Cardiac muscle cell (in vitro differentiated cells and primary cell): Measurements from ENCODE around the gene GK2. TPM values are rescaled to one million over a fixed set of nuclear protein-coding genes. Genes with fewer than 3 reads are reported as not detected.

Experiments used
- DNase-seq, 2 donors: peaks; one replicate each; pipeline versions ENCODE4 v3.0.0 to v3.0.0-alpha.2; 2010 to 2017; ENCODE audit warnings: low read depth in 1 of 2, low spot score in 1 of 2
- H3K27ac ChIP-seq: fragments of 200-600 bp; sonication (generic); 2 replicates; pipeline ENCODE4 v1.5.1; 2016
- H3K27me3 ChIP-seq: fragments of 200-600 bp; sonication (generic); 2 replicates; pipeline ENCODE4 v1.6.0; 2016; ENCODE audit warnings: control low read depth
- H3K36me3 ChIP-seq: fragments of 200-600 bp; sonication (generic); 2 replicates; pipeline ENCODE4 v1.5.1; 2016; ENCODE audit warnings: control low read depth
- H3K4me1 ChIP-seq: fragments of 200-600 bp; sonication (generic); 2 replicates; pipeline ENCODE4 v1.8.1; 2017; ENCODE audit warnings: low read depth, mild to moderate bottlenecking, mixed run types
- H3K4me3 ChIP-seq: fragments of 200-600 bp; sonication (generic); 2 replicates; pipeline ENCODE4 v1.5.1; 2016; ENCODE audit warnings: mild to moderate bottlenecking
- H3K9me3 ChIP-seq: fragments of 200-600 bp; sonication (generic); 2 replicates; pipeline ENCODE4 v1.5.1; 2017; ENCODE audit warnings: low read depth, mild to moderate bottlenecking, control low read depth
- polyA plus RNA-seq: library from polyadenylated mRNA; unstranded; fragments of >200 nt; fragmentation: Nextera tagmentation; extraction: Ambion mirVana; gene quantifications from 2 replicates; pipeline ENCODE4 v1.2.1, GENCODE V29; 2016
- total RNA-seq: library from RNA; depleted of rRNA; stranded (reverse); fragments of >200 nt; gene quantifications from 2 replicates; pipeline ENCODE4 v1.2.3, GENCODE V29; 2016
- TF ChIP-seq, protein P1 (sequence below): IDR thresholded peaks from 2 replicates; pipeline ENCODE4 v1.5.1; 2012; ENCODE audit warnings: low read depth, mild to moderate bottlenecking, low read length

Gene GK2
- total RNA-seq (not detected in 2 replicates), polyA plus RNA-seq (not detected in 2 replicates)

DNA sequence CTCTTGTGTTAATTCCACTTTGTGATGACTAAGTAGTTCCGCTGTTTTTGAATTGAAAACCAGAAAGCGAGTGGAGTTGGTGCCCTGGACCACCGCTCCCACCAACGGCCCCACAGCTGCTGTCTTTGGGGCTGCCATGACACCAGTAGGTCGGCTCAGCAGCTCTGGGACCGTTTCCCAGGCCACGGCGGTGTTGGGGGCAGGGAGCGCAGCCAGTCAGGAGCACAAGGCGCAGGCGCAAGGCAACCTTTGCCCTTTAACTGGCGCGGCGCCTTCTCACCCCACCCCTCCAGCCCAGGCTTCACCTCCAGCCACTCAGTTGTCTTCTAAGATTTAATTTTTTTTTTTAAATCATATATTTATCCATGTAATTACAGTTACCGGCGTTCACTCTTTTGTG, at the start of gene GK2:
Gene GK2 (minus strand): TSS at position 166 of the 400 bp plus-strand sequence. CDS start 28 bp downstream, at position 138.
- Histone ChIP-seq H3K4me3 (no peak within 1 kb of the TSS), H3K36me3 (no peaks in the 10 kb centered on the region), H3K9me3 (no peaks in the 10 kb centered on the region), H3K27ac (no peak within 1 kb of the TSS), H3K4me1 (no peaks in the 10 kb centered on the region), H3K27me3 (no peaks in the 10 kb centered on the region)
- DNase-seq = no peak
- TF ChIP-seq, protein P1, sequence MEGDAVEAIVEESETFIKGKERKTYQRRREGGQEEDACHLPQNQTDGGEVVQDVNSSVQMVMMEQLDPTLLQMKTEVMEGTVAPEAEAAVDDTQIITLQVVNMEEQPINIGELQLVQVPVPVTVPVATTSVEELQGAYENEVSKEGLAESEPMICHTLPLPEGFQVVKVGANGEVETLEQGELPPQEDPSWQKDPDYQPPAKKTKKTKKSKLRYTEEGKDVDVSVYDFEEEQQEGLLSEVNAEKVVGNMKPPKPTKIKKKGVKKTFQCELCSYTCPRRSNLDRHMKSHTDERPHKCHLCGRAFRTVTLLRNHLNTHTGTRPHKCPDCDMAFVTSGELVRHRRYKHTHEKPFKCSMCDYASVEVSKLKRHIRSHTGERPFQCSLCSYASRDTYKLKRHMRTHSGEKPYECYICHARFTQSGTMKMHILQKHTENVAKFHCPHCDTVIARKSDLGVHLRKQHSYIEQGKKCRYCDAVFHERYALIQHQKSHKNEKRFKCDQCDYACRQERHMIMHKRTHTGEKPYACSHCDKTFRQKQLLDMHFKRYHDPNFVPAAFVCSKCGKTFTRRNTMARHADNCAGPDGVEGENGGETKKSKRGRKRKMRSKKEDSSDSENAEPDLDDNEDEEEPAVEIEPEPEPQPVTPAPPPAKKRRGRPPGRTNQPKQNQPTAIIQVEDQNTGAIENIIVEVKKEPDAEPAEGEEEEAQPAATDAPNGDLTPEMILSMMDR = no peak

DNA sequence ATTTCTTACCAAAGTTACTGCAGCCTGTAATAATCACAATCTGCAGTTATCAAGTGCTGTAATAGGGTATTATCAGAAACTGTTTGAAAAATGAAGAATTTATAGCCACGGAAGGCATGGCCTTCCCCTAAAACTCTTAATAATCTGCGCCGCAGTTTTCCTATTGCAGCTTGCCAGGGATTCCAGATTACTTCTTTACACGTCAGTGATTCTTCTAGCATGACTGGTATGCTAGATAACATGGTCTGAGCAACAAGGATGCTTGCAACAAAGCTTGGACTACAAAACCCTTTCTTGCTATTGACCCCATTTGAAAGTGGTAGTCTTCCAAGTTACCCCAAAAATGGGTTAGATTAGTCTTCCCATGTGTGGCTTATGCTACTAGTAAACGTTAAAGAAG, 47.2 kb upstream of the GK2 start:
- Histone ChIP-seq H3K9me3 (no peaks in the 10 kb centered on the region), H3K4me3 (no peak overlapping the region), H3K4me1 (no peaks in the 10 kb centered on the region), H3K27me3 (no peaks in the 10 kb centered on the region), H3K27ac (no peak overlapping the region), H3K36me3 (no peaks in the 10 kb centered on the region)
- TF ChIP-seq, protein P1 = no peak
- peak in 1 of 2 donors; percentile 65 for DNase-seq

DNA sequence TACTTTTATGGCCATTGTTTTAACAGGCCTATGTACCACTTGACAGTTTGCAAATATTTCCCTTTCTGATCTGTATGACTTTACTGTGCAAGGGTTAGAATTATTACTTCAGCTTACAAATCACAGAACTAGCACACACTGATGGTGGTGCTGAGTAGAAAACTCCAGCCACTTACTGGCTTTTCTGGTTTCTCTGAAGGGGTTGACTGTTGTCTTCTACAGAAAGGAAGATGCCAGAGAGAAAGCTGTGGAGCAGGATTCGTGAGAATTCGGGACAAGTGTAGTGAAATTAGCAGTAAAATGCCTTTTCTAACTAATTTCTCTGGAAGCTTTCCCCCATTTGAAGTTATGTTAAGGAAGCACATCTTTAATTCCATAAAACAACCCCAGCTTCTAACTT, 46.6 kb upstream of the GK2 start:
- H3K9me3 ChIP-seq = no peaks in the 10 kb centered on the region
- no peak overlapping the region for H3K27ac ChIP-seq
- no peak overlapping the region for H3K4me3 ChIP-seq
- DNase-seq = no peak
- no peaks in the 10 kb centered on the region for H3K27me3 ChIP-seq
- no peaks in the 10 kb centered on the region for H3K36me3 ChIP-seq
- no peaks in the 10 kb centered on the region for H3K4me1 ChIP-seq
- TF ChIP-seq, protein P1 = no peak

DNA sequence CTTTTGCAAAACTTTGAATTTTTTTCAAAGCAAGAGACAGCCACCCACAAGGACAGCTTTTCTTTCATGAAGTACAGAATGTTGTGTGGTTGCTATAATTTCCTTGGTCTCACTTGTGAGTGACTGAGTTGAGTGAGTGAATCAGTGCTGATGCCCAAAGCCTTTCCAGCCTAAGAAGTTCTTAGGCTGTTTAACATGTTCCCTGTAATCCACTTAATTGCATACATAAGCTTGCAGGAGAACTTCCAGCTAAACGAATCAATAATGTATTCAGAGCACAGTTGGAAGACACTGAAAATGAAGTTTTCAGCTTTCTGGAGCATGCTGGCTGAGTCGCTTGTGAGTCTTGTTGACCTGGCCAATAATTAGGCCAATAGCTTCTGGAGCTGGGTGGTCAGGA, 42.0 kb upstream of the GK2 start:
- TF ChIP-seq, protein P1 = no peak
- no peaks in the 10 kb centered on the region for H3K36me3 ChIP-seq
- H3K9me3 ChIP-seq = no peaks in the 10 kb centered on the region
- H3K27me3 ChIP-seq = no peaks in the 10 kb centered on the region
- no peak for DNase-seq
- no peak overlapping the region for H3K4me3 ChIP-seq
- peaks cover 5% of the 10 kb centered on the region for H3K4me1 ChIP-seq
- no peak overlapping the region for H3K27ac ChIP-seq

DNA sequence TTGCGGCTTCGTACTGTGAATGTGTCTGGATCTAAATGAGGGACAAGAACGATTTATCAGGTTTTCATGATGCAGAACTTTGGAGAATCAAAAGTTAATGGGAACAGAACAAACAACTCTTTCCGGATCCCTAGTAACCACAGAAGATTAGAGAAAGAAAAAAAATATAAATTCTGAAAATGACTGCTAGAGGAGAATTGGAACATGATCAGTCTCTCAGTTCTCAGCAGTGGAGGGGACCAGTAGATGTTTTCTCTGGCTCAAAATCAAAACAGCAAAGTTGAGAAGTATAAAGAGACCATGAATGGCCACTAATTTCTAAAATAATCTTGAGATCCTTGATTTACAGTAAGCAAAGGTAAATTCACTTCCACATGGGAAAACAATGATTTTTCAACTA, 38.1 kb upstream of the GK2 start:
- H3K9me3 ChIP-seq = no peaks in the 10 kb centered on the region
- no peak overlapping the region for H3K4me3 ChIP-seq
- no peaks in the 10 kb centered on the region for H3K36me3 ChIP-seq
- no peaks in the 10 kb centered on the region for H3K27me3 ChIP-seq
- TF ChIP-seq, protein P1 = no peak
- DNase-seq = no peak
- no peak overlapping the region for H3K27ac ChIP-seq
- peaks cover 7% of the 10 kb centered on the region for H3K4me1 ChIP-seq

DNA sequence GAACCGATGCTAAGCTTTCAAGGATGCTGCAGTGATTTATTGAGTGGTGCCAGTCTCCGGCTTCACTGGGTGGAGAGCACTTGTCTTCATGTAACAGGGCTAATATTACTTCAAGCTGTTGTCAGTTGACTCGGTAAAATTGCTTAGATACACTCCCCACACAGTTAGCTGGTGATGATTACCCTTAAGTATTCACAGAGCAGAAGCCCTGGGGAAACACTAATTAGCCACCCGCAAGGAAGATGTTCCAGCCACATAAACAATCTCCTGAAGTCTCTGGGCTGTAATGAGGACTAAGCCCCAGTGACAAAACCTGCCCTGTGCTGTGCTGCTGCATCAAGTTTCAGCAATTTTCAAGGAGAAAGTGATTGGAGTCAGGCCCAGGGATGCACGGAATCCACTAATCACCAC, 37.3 kb upstream of the GK2 start:
- Histone ChIP-seq H3K4me3 (no peak overlapping the region), H3K27me3 (no peaks in the 10 kb centered on the region), H3K27ac (peak overlapping the region; percentile 35), H3K4me1 (peaks cover 7% of the 10 kb centered on the region), H3K36me3 (no peaks in the 10 kb centered on the region), H3K9me3 (no peaks in the 10 kb centered on the region)
- TF ChIP-seq, protein P1 = no peak
- peak in 1 of 2 donors; percentile 15 for DNase-seq
